Activated T-helper 1 cell treated with Interleukin-2 at 50 U/mL for 16 hours (primary cell): ENCODE results near the gene TIGIT.

Source experiments
- DNase-seq: peaks from one replicate; pipeline ENCODE4 v3.0.0-alpha.2; 2020; ENCODE audit warnings: low read depth

TIGIT gene

DNA sequence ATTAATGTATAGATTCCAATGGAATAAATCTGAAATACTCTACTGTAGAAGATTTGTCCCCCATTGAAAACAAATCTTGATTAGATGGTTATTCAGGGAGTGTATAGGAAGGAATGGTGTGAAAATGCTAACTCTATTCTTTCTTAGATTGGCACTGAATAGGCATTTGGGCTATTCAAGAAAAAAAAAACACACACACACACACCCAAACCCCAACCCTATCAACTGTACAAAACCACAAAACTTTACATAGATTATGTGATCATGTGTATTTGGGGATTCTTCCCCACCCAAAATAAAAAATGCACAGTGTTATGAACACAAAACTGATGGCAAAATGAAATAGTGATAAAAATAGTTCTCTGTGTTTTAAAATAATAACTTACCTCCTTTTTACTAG is 61.8 kb downstream of the TIGIT start:
- no peak for DNase-seq

DNA sequence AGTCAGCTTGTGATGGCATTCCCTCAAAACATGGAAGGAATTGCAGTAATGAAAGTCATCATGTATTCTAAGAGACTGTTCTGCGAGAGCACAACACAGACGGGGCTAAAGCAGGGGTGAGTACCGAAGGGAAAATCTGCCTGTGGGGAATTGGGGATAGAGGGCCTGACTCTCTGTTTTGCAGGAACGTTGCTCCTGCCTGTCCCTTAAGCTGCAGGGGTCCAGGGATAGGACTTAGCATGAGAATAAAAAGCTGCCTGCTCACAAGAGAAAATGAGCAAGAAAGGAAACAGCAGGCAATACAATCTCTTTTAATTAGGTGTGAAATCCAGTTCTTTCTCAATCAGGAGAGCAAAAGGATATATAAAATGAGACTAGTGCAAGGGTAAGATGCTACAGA is 62.2 kb downstream of the TIGIT start:
- no peak for DNase-seq

DNA sequence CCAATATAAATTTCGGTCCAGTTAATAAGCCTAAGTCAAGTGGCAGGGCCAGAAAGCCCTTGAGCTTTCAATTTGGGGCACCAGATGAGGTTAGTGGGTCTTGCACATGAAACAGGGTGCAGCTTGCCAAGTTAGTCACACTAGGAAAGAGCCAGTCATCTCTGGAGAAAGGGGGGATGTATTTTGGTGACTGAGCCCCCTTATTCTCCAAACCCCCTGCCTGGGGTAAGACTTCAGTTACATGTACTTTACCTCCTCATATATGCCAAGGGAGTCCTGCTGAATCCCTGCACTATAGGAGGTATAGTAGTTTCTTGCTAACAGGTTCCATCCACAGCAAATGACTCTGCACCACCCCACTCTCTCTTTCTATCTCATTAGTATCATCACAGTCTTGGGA is 62.7 kb downstream of the TIGIT start:
- no peak for DNase-seq
